Mesothelial cell of epicardium (in vitro differentiated cells): ENCODE measurements around the gene DLG5. TPM values are rescaled to one million over a fixed set of nuclear protein-coding genes. Genes with fewer than 3 reads are reported as not detected.

ENCODE experiments used
- DNase-seq, 2 experiments: peaks; one replicate each; pipeline ENCODE4 v3.0.0; 2021; ENCODE audit warnings: low spot score in 2 of 2; ENCODE audit not compliant: unreplicated experiment in 2 of 2
- H3K27ac Mint-ChIP-seq: 2 replicates; pipeline ENCODE4 v1.8.0; 2021; ENCODE audit warnings: mixed read lengths
- H3K27me3 Mint-ChIP-seq: 2 replicates; pipeline ENCODE4 v1.8.0; 2021; ENCODE audit warnings: low read depth, mixed read lengths
- H3K36me3 Mint-ChIP-seq: 2 replicates; pipeline ENCODE4 v1.8.0; 2021; ENCODE audit warnings: mixed read lengths
- H3K4me1 Mint-ChIP-seq: 2 replicates; pipeline ENCODE4 v1.8.0; 2021; ENCODE audit warnings: mixed read lengths
- H3K4me3 Mint-ChIP-seq: 2 replicates; pipeline ENCODE4 v1.8.0; 2021; ENCODE audit warnings: mild to moderate bottlenecking, moderate library complexity, mixed read lengths
- H3K9me3 Mint-ChIP-seq: 2 replicates; pipeline ENCODE4 v1.8.0; 2021; ENCODE audit warnings: mixed read lengths
- total RNA-seq: library from RNA; stranded (reverse); gene quantifications from 3 replicates; pipeline ENCODE4 v1.2.1, GENCODE V29; 2021
- TF ChIP-seq, protein P1 (sequence below): fragments of 200-600 bp; sonication (generic); IDR thresholded peaks from one replicate; pipeline ENCODE4 v1.5.0; 2021; ENCODE audit warnings: antibody characterized with exemption; ENCODE audit not compliant: unreplicated experiment

DLG5 gene
- total RNA-seq, 1 donor from 2014 or later = 82.2 TPM

- H3K9me3 Mint-ChIP-seq = no peaks in the 10 kb centered on the region
- H3K27me3 Mint-ChIP-seq = no peaks in the 10 kb centered on the region
- no peak overlapping the region for H3K4me3 Mint-ChIP-seq
- H3K36me3 Mint-ChIP-seq = peaks cover 20% of the 10 kb centered on the region
- TF ChIP-seq, protein P1, sequence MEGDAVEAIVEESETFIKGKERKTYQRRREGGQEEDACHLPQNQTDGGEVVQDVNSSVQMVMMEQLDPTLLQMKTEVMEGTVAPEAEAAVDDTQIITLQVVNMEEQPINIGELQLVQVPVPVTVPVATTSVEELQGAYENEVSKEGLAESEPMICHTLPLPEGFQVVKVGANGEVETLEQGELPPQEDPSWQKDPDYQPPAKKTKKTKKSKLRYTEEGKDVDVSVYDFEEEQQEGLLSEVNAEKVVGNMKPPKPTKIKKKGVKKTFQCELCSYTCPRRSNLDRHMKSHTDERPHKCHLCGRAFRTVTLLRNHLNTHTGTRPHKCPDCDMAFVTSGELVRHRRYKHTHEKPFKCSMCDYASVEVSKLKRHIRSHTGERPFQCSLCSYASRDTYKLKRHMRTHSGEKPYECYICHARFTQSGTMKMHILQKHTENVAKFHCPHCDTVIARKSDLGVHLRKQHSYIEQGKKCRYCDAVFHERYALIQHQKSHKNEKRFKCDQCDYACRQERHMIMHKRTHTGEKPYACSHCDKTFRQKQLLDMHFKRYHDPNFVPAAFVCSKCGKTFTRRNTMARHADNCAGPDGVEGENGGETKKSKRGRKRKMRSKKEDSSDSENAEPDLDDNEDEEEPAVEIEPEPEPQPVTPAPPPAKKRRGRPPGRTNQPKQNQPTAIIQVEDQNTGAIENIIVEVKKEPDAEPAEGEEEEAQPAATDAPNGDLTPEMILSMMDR = no peak
- no peak for DNase-seq
- H3K4me1 Mint-ChIP-seq = peaks cover 5% of the 10 kb centered on the region
- H3K27ac Mint-ChIP-seq = no peak overlapping the region
Measured at GRCh38 chr10:77854115-77854514, 72.4 kb downstream of the DLG5 start.

DNA sequence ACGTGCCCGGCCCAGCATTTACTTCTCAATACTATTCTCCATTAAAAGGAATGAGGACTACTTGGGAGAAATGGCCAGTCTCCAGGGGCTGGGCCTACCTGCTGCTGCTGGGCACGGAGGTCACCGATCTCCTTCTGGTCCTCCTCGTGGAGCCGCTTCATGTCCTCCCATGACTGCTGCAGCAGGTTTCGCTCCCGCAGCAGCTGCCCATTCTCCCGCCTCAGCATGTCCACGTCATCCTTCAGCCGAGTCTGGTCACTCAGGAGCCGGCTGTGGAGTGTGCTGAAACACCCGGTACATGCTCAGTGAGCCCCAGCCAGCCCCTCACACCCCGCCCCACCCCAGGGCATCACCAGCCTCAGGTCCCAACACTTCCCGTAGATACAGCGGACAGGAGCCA is 73.3 kb downstream of the DLG5 start:
- Mint-ChIP-seq H3K27ac (no peak overlapping the region), H3K9me3 (no peaks in the 10 kb centered on the region)

GRCh38 chr10:77850620-77851231 is 75.8 kb downstream of the DLG5 start:
- no peaks in the 10 kb centered on the region for H3K9me3 Mint-ChIP-seq
- TF ChIP-seq, protein P1 = no peak
- no peak overlapping the region for H3K27ac Mint-ChIP-seq
- peaks cover 3% of the 10 kb centered on the region for H3K4me1 Mint-ChIP-seq
- H3K4me3 Mint-ChIP-seq = no peak overlapping the region
- DNase-seq = no peak
- H3K27me3 Mint-ChIP-seq = no peaks in the 10 kb centered on the region
- peaks cover 18% of the 10 kb centered on the region for H3K36me3 Mint-ChIP-seq

More for the DNA sequence above, 73.3 kb downstream of the DLG5 start:
- H3K4me3 Mint-ChIP-seq = no peak overlapping the region
- TF ChIP-seq, protein P1 = no peak
- H3K36me3 Mint-ChIP-seq = peaks cover 20% of the 10 kb centered on the region
- no peaks in the 10 kb centered on the region for H3K27me3 Mint-ChIP-seq
- peaks cover 5% of the 10 kb centered on the region for H3K4me1 Mint-ChIP-seq
- no peak for DNase-seq

- Mint-ChIP-seq H3K27me3 (no peaks in the 10 kb centered on the region), H3K9me3 (no peaks in the 10 kb centered on the region), H3K27ac (no peak overlapping the region), H3K4me3 (no peak overlapping the region), H3K36me3 (peaks cover 21% of the 10 kb centered on the region), H3K4me1 (peaks cover 12% of the 10 kb centered on the region)
- TF ChIP-seq, protein P1 = no peak
- no peak for DNase-seq
Measured at GRCh38 chr10:77849039-77849664, 77.4 kb downstream of the DLG5 start.

DNA sequence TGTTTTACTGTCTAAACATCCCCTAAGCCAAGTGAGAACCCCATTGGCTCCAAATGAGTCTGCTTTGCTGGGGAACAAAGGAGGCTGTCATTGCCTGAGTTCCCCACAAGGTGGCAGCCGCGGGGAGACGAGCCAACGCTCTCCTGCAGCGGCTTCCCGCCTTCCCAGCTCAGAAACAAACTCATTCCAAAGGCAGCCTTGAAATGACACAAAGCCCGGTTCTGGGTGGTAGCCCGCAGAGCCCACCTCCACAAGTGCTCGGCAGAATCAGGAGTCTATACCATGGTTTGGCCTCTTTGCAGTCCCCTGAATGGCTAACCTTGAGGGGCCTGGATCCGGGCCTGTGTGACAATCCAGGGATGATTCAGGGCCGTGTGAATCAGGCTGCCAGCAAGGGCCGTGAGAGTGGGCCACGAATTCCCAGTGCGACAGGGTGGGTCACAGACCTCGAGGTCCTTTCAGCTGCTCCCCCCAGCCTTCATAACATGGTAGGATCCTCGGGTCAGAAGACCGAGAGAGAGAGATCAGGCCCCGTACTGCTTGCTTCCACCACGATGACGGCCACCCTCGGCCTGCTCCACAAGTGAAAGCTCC is 79.7 kb downstream of the DLG5 start:
- Mint-ChIP-seq H3K4me1 (peaks cover 12% of the 10 kb centered on the region), H3K27ac (peak overlapping the region; percentile 71), H3K9me3 (no peaks in the 10 kb centered on the region), H3K36me3 (peaks cover 20% of the 10 kb centered on the region), H3K4me3 (no peak overlapping the region), H3K27me3 (no peaks in the 10 kb centered on the region)
- TF ChIP-seq, protein P1 = peak; percentile 94
- peak; percentile 52 to 89 for DNase-seq
